HEK293T (cell line): ENCODE measurements around the gene SYT5.
"Not testable (repeated sequence)": the region's sequence is repeated elsewhere in the genome, so short reads cannot be mapped to it uniquely, and the experiment has no call there.

ENCODE experiments used
- CTCF ChIA-PET: fragments of 350-600 bp; formaldehyde crosslinking; extraction: SDS; loops from one replicate; lab custom pipeline; 2021; ENCODE audit warnings: antibody characterized with exemption, inconsistent platforms; lab: Yijun Ruan, JAX
- POLR2A ChIA-PET: fragments of 350-600 bp; formaldehyde crosslinking; extraction: SDS; loops from one replicate; lab custom pipeline; 2020; ENCODE audit warnings: antibody characterized with exemption, inconsistent platforms; lab: Yijun Ruan, JAX
- DNase-seq: peaks from one replicate; pipeline ENCODE4 v3.0.0; 2012; ENCODE audit warnings: mixed read lengths; ENCODE audit errors: extremely low spot score
- ARNT ChIP-seq: fragments of 450-650 bp; IDR thresholded peaks from 2 replicates; pipeline ENCODE4 v1.6.1; 2017; ENCODE audit warnings: mild to moderate bottlenecking
- BHLHE40 ChIP-seq: fragments of 450-650 bp; IDR thresholded peaks from 2 replicates; pipeline ENCODE4 v1.6.1; 2016; ENCODE audit warnings: mild to moderate bottlenecking, moderate library complexity, borderline replicate concordance
- CTBP1 ChIP-seq: fragments of 450-650 bp; IDR thresholded peaks from 2 replicates; pipeline ENCODE4 v1.6.1; 2016; ENCODE audit warnings: borderline replicate concordance
- ELF4 ChIP-seq: fragments of 450-650 bp; IDR thresholded peaks from 2 replicates; pipeline ENCODE4 v1.6.1; 2017; ENCODE audit warnings: antibody characterized with exemption
- FOXA1 ChIP-seq: fragments of 450-650 bp; IDR thresholded peaks from 2 replicates; pipeline ENCODE4 v1.6.1; 2016; ENCODE audit warnings: mild to moderate bottlenecking
- FOXK2 ChIP-seq: fragments of 450-650 bp; IDR thresholded peaks from 2 replicates; pipeline ENCODE4 v1.6.1; 2016; ENCODE audit warnings: mild to moderate bottlenecking
- FOXM1 ChIP-seq: fragments of 450-650 bp; IDR thresholded peaks from 2 replicates; pipeline ENCODE4 v1.6.1; 2017; ENCODE audit warnings: mild to moderate bottlenecking, borderline replicate concordance
- HDGF ChIP-seq: fragments of 450-650 bp; IDR thresholded peaks from 2 replicates; pipeline ENCODE4 v1.6.1; 2017; ENCODE audit warnings: antibody characterized with exemption, borderline replicate concordance
- L3MBTL2 ChIP-seq: fragments of 450-650 bp; conservative IDR thresholded peaks from 2 replicates; pipeline ENCODE4 v1.6.1; 2016; ENCODE audit warnings: mild to moderate bottlenecking
- LEF1 ChIP-seq: fragments of 450-650 bp; IDR thresholded peaks from 2 replicates; pipeline ENCODE4 v1.6.1; 2017; ENCODE audit warnings: mild to moderate bottlenecking, borderline replicate concordance
- NFRKB ChIP-seq: fragments of 450-650 bp; IDR thresholded peaks from 2 replicates; pipeline ENCODE4 v1.6.1; 2016; ENCODE audit warnings: mild to moderate bottlenecking, moderate library complexity
- SP1 ChIP-seq: fragments of 450-650 bp; IDR thresholded peaks from 2 replicates; pipeline ENCODE4 v1.6.1; 2017
- SUZ12 ChIP-seq: fragments of 450-650 bp; IDR thresholded peaks from 2 replicates; pipeline ENCODE4 v1.6.1; 2016; ENCODE audit warnings: mild to moderate bottlenecking
- TARDBP ChIP-seq: fragments of 450-650 bp; IDR thresholded peaks from 2 replicates; pipeline ENCODE4 v1.6.1; 2016
- ZNF384 ChIP-seq: fragments of 450-650 bp; IDR thresholded peaks from 2 replicates; pipeline ENCODE4 v1.6.1; 2016
- TF ChIP-seq, protein P1 (sequence below): fragments of 450-650 bp; IDR thresholded peaks from 2 replicates; pipeline ENCODE4 v1.6.1; 2016

Gene SYT5

DNA sequence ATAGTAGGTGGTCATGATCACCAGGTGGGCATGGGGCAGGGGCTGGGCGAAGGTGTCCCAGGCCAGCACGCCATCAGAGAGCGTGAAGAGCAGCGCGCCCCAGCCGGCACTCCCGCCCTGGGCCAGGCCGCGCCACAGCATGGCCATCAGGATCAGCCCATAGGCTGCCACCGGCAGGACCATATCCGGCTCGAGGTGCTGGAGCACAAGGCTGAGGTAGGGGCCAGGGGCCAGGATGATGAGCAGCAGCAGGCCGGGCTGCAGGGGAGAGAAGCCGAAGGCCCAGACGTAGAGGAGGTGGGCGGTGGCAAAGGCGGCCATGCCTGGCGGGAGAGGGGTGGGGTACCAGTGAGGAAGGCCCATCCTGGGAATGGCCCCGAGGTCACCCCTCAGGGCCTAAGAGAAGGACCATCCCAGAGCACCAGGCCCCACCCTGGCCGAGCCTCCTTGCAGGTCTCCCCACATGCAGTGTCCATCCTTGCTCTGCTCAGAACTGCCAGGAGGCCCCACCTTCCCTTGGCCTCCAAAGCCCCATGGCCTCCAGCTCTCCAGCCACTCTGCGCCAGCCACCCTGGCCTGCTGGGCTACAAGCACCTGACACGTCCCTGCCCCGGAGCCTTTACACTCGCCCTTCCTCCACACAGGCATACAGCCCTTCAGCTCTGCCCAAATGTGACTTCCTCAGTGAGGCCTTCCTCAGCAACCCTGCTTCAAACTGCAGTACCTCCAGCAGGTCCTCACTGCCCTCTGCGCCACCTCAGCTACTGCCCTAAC is 47.3 kb upstream of the SYT5 start:
- POLR2A ChIA-PET: no interaction called here
- CTCF ChIA-PET: no interaction called here
- DNase-seq: no peak
- no peak for TF ChIP-seq ELF4
- TF ChIP-seq SUZ12: no peak
- TF ChIP-seq NFRKB: no peak
- TF ChIP-seq SP1: no peak
- no peak for TF ChIP-seq ARNT
- no peak for TF ChIP-seq BHLHE40
- TF ChIP-seq CTBP1: no peak
- TF ChIP-seq ZNF384: no peak
- TF ChIP-seq TARDBP: no peak
- no peak for TF ChIP-seq HDGF
- TF ChIP-seq FOXK2: no peak
- TF ChIP-seq FOXM1: no peak

DNA sequence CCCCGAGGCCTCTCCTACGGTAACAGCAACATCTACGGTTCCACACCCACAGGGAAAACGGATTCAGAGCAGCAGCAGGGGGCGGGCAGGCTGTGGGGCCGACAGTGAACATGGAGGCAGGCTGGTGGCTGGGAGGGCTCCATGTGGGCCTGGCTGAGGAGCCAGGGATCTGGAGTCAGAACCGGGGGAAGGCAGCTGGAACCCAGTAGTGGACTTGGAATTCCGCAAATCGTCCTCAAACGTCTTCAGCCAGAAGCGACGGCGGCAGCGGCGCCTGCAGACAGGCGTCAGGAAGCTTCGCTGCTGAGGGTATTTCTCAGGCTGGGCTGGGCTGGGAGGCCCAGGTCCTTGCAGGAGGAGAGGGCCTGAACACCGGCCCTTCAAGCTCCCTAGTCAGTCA is 46.7 kb upstream of the SYT5 start:
- ChIA-PET POLR2A (no interaction called here), CTCF (no interaction called here)
- no peak for DNase-seq
- TF ChIP-seq SP1: no peak
- TF ChIP-seq CTBP1: no peak
- TF ChIP-seq BHLHE40: no peak
- TF ChIP-seq, protein P1, sequence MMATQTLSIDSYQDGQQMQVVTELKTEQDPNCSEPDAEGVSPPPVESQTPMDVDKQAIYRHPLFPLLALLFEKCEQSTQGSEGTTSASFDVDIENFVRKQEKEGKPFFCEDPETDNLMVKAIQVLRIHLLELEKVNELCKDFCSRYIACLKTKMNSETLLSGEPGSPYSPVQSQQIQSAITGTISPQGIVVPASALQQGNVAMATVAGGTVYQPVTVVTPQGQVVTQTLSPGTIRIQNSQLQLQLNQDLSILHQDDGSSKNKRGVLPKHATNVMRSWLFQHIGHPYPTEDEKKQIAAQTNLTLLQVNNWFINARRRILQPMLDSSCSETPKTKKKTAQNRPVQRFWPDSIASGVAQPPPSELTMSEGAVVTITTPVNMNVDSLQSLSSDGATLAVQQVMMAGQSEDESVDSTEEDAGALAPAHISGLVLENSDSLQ: no peak
- TF ChIP-seq ELF4: no peak
- TF ChIP-seq LEF1: no peak
- no peak for TF ChIP-seq SUZ12
- no peak for TF ChIP-seq ZNF384
- TF ChIP-seq FOXK2: no peak
- TF ChIP-seq FOXM1: no peak
- TF ChIP-seq HDGF: no peak

DNA sequence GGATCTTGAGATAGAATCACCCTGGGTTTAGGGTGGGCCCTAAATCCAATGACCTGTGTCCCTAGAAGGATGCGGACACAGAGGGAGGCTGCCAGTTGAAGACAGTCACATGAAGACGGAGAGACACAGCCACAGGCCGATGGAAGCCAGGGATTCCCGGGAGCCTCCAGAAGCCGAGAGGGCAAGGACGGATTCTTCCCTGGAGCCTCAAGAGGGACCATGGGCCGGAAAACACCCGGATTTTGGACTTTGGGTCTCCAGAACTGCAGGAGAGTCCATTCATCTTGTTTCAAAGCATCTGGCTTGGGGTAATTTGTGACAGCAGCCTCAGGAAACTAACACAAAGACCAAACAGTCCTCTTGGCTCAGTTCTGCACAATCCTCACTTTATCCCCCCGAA is 46.2 kb upstream of the SYT5 start:
- no peak for DNase-seq
- ChIA-PET CTCF (no interaction called here), POLR2A (no interaction called here)
- TF ChIP-seq SUZ12 (no peak), TARDBP (no peak), FOXA1 (no peak), FOXK2 (no peak), NFRKB (no peak), LEF1 (no peak), CTBP1 (no peak), ZNF384 (no peak), HDGF (no peak), ARNT (no peak), SP1 (no peak), ELF4 (no peak), FOXM1 (no peak)
- TF ChIP-seq, protein P1: no peak

DNA sequence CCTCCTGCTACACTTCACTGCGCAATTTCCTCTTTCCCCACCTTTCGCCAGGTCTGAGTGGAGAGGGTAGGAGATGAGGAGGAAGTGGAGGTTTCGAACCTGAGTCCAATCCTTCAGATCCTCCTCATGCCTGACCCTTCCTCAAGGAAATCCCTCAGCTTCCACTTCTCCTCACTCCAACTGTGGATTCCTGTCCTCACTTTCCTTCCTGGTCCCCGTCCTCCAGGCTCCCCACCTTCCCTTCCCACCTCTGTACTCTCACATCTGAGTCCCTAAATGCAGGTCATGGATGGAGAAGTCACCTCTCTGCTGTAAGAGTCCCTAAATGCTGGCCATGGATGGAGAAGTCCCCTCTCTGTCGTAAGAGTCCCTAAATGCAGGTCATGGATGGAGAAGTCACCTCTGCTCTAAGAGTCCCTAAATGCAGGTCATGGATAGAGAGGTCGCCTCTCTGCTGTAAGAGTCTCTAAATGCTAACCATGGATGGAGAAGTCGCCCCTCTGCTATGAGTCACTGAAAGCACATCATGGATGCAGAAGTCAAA is 45.4 kb upstream of the SYT5 start:
- ChIA-PET POLR2A (no interaction called here), CTCF (no interaction called here)
- no peak for DNase-seq
- TF ChIP-seq LEF1: no peak
- TF ChIP-seq FOXA1: no peak
- TF ChIP-seq, protein P1: no peak
- no peak for TF ChIP-seq SUZ12
- TF ChIP-seq HDGF: no peak
- TF ChIP-seq CTBP1: no peak
- no peak for TF ChIP-seq FOXK2
- no peak for TF ChIP-seq FOXM1
- TF ChIP-seq SP1: no peak
- TF ChIP-seq TARDBP: no peak
- no peak for TF ChIP-seq BHLHE40

DNA sequence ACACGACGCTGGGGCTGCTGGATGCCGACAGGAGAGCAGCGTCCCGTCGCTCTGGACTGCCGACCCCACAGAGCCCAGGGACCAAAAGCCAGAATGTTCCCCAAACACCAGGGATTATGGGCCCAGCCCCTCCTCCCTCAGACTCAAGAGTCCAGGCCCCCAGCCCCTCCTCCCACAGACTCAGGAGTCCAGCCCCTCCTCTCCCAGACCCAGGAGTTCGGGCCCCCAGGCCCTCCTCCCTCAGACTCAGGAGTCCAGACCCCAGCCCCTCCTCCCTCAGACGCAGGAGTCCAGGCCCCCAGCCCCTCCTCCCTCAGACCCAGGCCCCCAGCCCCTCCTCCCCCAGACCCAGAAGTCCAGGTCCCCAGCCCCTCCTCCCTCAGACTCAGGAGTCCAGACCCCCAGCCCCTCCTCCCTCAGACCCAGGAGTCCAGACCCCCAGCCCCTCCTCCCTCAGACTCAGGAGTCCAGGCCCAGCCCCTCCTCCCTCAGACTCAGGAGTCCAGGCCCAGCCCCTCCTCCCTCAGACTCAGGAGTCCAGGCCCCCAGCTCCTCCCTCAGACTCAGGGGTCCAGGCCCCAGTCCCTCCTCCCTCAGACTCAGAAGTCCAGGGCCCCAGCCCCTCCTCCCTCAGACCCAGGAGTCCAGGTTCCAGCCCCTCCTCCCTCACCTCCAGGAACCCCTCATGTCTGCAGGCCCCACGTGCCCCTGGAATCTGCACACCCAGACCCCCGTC is 44.8 kb upstream of the SYT5 start:
- CTCF ChIA-PET: not testable (repeated sequence)

DNA sequence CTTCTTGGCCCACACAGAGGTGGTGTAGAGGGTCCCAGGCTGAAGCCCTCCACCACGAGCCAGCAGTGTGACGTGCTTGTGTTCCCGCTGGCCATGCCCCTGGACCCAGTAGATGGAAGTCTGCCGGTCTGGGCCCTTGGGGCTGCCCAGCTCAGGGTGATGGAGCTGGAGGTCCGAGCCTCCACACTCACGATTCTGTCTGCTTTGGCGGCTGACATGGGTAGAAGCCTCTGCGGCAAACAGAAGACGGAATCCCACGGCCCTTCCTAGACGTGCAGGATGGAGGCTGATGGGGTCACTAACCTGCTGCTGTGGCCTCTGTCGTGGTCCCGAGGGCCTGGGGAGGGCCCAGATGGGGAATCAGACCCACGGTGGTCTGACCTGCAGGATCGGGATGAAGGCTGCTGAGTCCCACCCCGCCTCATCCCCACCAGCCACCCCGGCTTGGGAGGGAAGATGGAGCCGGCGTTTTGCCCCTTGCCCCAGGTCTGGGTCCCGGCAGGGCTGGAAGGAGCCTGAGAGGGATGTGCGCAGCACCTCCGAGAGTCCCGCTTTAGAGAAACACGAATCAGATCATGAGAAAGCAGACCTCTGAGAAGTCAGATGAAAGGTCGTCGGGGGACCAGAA is 44.1 kb upstream of the SYT5 start:
- POLR2A ChIA-PET: no interaction called here
- no peak for DNase-seq
- TF ChIP-seq FOXK2 (no peak), BHLHE40 (no peak), SP1 (no peak), ARNT (no peak), ZNF384 (no peak), CTBP1 (no peak), SUZ12 (no peak), FOXA1 (no peak), L3MBTL2 (no peak), NFRKB (no peak), TARDBP (no peak)
- CTCF ChIA-PET: no interaction called here

More for the DNA sequence above, 44.8 kb upstream of the SYT5 start:
- DNase-seq, POLR2A ChIA-PET: not testable (repeated sequence)
